ENCODE results near the gene ADAMTS7.
A peak's percentile ranks its signal among the peaks of the same experiment; 100 is the strongest.
"Not testable (repeated sequence)": the region's sequence is repeated elsewhere in the genome, so short reads cannot be mapped to it uniquely, and the experiment has no call there.

ADAMTS7 gene

DNA sequence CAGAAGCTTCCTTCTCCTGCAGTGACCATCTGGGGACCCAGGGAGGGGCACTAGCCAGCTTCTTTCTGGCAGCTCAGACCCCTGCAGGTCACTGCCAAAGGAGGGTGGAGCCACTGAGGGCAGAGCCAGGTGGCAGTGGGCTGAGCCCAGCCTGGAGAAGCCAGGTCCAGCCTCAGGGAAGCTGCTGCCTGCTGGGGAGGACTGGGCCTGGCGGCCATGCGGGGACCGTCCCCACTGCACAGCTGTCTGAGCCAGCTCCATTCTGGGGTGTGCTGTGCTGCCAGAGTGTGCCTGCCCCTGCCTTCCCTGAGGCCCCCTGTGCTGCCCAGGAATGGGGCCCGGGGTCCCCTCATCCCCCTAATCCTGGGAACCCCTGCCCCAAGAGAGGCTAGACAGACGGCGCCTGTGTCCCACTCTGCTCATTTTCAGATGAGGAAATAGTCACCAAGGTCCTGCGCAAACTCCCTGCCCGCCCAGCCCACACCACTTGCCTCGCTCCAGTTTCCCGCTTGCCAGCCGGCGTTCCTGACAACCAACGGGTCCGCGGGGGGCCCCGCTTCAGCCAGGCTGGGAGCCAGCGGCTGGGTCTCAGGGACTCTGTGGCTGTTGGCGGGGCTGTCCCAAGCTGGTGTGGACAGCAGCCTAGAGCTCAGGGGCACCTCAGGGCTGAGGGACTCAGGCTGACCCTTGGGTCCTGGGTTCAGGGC, 46.0 kb downstream of the ADAMTS7 start:
- peak in 1 of 2 experiments; percentile 76 for DNase-seq

DNA sequence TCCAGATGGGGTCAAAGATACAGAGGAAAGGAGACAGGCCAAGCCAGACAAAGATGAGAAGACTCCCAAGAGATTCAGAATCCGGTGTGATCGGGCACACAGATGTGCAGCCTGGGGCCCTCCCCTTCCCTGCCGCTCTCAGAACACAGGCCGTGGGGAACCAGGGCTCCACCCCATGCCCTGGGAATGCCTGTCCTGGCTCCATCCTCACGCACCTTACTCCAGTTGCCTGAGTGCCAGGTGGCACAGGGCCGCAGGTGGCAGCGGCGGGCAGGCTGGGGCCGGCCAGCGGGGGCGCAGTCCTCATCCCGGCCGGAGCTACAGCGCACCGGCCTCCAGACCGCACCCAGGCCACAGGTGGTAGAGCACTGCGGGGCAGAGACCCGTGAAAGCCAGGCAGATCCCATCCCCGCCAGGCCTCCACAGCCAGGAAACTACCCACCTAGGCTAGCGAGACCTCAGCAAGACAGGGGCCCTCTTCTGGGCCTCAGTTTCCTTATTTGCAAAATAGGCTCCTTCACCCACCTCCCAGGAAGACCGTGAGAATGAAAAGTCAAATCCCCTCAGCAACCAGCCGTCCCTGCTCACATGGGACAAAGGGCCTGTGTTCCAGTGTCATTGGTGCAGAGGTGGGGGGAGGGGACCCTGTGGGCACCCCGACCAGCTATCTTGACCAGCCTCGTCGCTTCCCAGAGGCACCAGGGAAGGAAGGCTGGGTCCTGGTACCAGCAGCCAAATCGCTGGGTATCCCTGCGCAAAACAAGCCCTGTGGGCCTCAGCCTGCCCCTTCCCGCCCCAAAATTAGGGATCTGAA, 46.7 kb downstream of the ADAMTS7 start:
- not testable (repeated sequence) for DNase-seq

DNA sequence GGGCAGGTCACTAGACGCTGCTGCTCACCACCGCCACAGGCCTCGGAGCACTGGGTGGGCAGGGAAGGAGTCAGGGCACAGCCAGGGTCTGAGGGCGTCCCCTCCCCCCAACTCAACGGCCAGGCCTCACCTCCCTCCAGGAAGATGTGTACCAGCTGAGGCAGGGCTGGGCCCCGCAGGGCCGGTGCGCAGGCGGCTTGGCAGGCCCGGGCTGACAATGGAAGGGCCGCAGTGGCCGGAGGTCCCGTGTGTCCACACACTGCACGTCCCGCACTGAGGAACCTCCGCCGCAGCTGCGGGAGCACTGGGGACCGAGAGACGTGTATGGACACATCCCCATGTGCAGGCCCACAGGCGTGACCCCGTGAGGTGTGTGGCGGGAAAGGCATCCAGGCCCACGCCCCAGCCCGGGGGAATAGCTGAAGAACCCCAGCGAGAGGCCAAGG, 47.4 kb downstream of the ADAMTS7 start:
- no peak for DNase-seq

DNA sequence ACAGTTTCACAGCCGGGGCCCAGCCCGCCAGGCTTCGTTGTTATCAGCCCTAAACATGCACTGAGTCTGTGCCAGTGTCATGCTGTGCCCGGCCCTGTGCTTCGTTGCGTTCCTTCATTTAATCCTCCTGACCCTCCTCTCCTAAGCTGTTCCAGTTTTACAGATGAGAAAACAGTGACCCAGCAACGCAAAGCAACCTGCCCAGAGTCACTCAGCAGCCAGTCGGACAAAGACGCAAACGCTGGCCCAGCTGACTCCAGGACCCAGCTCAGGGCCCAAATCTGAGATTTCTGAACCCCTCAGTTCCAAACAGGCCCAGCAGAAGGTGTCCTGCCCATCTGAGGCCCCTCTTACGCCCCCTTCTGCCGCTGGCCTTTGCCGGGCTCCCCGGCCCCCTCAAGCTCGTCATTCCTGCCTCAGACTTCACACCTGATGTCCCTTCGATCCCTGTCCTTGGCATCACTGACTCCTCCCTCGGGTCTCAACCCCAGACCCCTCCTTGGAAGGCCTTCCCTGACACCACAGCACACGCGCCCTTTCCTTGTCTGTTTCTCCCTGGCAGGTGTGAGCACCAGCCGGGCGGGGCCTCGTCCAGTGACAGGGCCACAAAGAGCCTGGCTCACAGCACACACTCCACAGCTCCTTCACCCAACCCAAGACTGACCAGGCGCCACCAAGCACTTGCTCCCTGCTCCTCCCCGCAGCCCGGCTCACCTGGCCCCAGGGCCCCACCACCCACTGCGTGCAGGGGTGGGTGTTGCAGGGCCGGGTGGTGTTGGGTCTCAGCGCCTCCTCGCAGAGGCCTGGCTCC, 48.1 kb downstream of the ADAMTS7 start:
- no peak for DNase-seq

DNA sequence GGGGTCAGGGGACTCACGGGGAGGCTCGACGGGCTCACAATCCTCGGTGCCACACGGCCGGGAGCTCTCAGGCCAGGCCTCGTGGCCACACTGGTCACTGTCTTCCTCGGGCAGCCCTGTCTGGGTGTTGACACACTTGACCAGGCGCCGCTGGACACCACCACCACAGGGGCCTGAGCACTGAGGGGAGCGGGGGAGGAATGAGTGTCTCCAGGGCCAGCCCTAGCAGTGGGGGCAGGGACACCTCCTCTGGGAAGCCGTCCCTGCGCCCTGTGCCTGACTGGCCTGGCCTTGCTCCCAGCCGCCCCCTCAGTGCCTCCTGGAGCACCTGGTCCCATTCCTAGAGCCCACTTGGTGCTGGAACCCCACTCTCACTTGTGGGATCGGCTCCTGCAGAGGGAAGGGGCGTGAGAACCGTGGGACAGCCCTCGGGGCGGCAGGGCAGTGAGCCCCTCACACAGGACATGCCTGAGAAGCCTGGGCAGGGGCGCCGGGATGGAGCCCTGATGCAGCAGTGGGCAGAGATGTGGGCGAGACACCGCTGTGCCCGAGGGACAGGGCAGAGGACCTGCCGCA, 48.8 kb downstream of the ADAMTS7 start:
- not testable (repeated sequence) for DNase-seq

DNA sequence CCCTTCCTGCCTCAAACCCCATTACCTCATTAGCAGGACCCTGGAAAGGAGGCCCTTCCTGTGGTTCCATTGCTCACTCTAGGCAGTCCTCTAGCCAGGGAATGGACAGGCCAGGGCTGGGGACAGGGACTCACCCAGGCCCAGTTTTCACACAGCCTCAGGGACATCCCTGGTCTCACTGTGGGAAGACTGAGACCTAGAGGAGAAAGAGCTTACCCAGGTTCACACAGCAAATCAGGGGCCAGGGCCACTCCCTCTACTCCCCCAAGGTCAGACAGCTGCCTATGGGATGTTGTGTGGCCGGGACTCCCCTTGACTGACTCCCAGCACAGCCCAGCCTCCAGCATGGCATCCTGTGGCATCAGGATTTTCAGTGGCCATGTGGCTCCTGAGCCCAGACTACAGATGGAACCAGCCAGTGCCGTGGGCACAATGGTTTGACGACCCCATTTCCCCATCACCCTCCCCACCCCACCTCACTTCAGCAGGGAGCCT, 49.3 kb downstream of the ADAMTS7 start:
- no peak for DNase-seq

DNA sequence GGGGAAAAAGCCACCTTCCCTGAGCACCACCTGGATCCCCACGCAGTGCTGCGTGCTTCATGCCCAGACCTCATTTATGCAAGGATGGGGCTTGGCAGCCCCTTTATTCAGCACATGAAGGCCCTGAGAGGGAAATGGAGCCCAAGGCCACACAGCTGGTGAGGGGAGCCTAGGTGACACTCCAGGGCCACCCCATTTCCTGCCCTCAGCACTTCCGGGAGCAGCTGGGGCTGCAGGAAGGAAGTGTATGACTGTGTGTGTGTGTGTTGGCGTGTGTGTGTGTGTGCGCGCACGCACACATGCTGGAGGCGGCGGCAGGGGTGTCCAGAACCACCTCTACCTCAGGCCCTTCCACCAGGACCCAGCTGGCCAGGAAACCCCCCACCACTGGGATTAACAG, 49.8 kb downstream of the ADAMTS7 start:
- DNase-seq = not testable (repeated sequence)

DNA sequence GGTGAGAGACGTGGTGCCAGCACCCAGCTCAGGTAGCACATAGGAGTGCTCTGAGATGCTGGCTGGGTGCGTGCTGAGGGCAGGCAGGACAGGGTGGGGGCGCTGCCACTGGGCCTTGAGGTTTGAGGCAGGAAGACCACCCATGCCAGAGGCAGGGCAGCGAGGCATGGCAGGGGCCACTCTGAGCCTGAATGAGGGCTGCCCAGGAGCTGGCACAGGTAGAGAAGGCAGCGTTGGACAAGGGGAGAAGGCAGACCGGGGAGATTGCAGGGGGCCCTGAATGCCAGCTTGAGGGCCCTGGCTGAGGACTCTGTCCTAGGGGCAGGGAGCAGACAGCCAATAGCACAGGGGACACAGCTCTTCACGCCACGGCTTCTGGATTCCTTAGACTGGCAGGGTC, 50.2 kb downstream of the ADAMTS7 start:
- no peak for DNase-seq

DNA sequence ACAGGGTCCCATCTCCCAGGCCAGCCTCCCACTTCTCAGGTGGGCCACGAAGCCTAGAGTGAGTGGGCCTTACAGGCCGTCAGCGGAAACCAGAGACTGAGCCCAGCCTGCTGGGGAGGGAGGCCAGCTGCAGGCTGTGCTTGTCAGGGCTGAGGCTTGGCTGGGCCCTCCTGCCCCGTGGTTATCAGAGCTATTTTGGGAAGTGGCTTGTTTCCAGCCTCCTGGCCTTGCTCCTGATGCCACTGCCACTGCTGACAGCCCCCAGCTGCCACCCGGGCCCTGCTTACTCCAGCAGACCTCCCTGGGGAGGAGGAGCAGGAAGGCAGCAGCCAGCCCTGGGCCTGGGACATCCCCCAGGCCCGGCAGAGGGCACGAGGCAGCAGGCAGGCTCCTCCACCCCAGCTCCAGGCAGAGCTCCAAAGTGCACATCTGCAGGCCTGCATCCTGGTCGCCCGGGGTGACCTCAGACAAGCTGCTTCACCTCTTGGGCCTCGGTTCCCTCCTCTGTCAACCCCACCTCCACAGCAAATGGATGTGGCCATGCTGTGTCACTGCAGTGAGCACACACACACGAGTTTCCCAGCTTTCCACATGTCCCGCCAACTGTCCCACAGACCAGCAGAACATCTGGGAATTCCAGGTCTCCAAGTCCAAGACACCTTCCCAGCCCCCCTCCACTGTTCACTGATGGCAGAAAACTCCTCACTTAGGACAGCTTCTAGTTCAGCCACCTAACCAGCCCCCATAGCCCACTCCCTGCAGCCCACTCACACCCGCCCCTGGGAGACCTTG, 51.0 kb downstream of the ADAMTS7 start:
- peak; percentile 18 to 73 for DNase-seq

DNA sequence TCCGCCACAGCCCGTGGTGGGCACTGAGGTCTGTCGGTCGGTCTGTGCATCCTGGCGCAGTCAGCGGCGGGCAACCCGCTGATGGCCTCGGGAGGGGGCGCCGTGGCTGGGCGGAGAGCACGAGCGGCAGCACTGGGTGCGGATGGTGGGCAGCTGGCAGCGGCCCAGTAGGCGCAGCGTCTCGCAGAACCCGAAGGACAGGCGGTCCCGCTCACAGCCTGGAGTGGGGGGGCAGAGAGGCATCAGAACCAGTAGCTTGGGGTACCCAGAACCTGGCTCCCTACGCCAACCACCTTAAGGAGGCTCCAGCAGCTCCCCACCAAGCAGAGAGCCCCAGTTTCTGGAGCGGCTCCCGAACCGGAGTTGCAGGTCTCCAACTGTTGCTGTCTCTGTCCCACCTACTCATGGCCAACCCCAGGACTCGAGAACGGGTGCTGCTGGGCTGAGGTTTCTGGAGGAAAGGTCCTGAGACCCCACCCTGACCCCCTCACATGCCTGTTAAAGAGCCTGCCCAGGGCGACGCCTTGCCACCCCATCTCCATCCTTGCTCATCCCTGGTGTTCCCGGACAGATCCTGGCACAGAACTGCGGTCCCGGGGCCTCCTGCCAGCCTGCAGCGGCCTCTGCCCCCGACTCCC, 51.8 kb downstream of the ADAMTS7 start:
- not testable (repeated sequence) for DNase-seq

DNA sequence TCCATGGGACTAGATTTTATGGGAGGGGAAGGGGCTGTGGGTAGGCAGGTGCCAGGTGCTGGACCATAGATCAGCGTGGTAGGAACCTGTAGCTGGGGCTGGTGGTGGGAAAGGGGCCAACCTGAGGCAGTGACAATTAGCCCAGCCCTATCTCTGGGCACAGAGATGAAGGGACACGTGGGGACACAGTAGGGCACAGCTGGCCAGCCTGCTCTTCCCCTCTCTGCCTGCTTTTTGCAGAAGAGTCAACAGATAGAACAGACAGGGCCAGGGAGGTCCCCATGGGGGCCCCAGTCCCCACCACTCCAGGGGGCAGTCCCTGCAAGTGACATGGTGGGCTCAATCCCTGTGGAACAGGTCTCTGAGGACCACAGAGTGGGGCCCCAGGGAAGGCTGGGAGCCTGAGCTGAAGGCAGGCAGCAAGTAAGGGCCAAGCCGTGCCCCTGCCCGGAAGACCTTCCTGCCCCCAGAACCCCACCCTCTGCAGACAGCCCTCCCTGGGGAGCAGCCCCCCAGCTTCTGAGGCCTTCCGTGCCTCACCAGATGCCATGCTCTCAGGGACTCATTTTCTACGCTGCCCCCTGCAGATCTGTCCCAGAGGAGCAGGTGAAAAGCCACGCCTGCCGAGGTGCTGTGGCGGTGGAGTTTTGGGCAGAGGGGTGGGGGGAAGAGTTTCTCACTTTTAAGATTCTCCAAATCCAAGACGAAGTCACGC, 52.6 kb downstream of the ADAMTS7 start:
- DNase-seq = not testable (repeated sequence)

DNA sequence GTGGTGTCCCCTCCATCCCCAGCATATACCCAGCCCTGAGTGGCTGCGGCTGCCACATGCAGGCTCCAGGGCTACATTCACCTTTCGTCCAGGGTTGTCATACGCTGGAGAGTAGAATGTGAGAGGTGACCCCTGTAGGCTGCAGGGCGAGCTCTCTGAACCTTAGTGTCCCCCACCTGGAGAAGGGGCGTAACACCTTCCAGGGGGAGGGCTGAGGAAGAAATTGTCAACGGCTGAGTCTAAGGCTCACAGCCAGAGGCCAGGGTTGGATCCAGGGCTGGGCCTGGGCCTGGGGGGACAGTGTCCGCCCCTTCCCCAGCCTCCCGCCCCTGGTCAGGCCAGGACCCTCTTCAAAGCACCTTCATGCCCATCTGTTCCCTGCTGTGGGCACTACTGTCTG, 53.2 kb downstream of the ADAMTS7 start:
- DNase-seq = not testable (repeated sequence)

DNA sequence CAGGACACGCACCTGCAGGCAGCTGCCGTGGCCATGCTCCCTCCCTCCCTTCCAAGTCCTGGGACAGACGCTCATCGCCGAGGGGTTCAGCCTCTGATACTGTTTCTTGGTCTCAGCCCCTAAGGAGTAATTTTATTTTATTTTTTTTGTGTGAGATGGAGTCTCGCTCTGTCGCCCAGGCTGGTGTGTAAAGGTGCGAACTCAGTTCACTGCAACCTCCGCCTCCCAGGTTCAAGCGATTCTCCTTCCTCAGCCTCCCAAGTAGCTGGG, 53.7 kb downstream of the ADAMTS7 start:
- DNase-seq = no peak

DNA sequence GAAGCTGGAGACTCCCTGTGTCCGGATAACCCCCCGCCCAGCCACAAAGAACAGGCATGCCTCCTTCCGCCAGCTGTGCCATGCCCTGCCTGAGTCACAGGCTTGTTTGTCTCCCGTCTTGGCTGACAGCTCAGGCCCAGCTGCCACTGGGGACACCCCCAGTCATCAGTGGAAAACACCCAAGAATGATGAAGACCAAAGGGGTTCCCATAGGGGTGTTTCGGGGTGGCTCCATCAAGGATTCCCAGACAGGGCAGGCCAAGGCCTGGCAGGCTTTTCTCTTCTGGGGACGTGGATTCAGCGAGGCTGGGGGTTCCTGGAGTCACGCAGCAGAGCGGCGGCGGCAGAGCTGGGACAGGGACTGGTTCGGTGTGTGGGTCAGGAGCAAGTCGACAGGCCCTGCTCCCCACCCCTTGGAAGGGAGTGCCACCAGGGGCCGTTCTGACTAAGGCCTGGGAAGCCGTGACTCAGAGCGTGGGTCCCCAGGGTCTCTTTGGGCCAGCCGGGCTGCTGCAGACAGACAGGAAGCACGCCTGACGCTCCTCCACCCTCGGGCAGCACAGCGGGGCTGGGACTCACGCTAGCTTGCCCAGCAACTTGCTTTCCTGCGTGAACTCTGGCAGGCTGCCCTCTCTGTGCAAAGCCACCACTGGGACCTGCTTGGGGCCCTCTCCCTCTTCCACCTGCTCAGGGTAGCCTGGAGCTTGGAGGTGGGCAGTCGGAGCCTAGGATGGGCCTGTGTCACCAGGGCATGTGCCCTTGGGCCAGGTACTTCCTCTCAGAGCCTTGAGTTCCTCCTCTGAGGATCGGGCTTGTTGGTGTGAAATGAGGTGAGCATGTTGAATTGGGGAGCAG, 54.3 kb downstream of the ADAMTS7 start:
- DNase-seq = peak in 1 of 2 experiments; percentile 16

DNA sequence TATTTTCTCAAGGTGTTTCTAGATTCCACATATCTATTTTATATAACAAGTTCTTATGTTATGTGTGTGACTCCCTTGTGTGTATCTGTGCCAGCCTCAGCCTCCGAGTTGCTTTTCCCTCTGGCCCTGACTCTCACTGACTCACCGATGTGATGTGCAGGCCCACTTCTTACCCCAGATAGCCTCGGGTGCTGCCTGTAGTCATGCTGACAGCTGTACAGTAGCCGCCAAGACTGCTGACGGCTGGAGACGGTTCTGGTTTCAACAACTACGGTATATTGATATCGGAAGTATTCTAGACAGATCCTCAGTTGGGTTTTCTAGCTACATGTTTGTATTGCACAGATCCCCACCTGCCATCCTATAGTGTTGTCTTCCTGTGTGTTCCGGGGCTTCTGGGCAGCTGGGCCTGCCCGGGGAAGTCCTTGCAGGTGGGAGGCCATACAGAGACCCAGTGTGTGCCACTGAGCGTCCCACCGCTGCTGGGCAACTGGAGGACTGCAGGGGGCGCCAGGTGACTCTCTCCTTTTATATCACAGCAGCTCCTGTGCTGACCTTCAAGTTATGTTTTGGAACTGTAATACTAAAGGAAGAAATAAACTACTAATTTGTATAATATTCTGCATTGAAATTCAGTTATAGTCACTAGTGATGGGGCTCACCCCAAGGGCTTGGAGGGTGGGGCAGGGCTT, 55.2 kb downstream of the ADAMTS7 start:
- peak in 1 of 2 experiments; percentile 34 for DNase-seq

DNA sequence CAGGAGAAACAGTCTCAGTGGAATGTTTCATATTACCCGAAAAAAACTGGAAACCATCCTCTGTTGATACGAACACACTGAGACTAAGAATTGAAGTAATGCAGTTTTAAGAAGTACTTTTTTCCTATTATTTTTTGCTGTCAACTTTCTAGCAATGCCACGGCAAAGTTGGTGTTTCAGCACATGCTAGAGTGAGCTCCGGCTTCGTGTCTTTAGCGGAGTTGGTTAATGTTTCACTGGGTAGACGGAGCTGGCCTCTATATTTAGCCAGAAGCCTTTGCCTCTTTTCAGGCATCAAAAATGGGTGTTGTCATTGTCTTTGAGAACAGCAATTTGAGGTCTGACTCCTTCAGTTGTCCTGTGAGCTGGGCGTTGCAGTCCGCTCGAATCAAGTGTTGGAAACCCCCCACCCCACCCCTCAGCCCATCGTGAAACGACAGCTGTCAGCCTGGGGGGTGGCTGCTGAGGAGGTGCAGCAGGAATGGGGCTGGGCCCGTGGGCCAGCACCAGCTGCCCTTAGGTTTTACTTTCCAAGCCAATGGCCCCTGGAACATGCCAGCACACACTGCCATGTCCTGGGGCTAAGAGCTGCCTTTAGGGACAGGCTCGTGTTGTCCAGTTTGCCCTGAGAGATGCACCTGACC, 56.5 kb downstream of the ADAMTS7 start:
- not testable (repeated sequence) for DNase-seq

DNA sequence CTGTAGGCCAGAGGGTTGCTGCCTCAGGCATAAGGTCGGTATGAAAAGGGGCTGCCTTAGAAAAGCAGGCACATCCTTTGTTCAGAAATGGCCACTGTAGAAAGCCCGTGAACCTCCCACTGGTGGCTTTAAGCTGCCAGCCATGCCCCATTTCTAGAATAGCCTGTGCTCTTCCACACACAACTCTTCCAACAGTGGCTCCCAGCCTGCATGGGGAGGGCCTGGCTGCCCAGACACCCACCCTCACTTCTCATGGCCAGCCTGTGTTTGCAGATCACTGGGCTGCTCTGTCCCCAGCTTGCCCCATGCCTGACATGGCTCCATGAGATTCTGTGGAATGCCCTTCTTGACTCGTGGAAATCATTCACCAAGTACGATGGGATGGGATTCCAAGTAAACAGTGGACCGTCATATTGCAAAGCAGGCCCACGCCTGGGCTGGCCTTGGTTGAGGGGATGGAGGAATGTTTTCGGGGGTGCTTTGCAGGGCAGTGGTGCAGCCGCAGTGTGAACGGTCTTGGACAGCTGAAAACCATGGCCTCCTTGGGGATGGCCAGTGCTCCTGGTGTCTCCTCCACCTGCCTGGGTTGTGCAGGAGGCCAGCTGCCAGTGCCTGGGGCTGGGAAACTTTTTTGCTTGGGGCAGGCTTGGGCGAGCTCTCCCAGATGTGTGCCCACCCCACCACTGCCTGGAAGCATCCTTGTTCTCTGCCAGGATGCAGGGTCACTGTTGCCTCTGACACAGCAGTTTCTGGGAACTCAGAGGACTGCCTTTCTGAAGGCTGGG, 57.3 kb downstream of the ADAMTS7 start:
- not testable (repeated sequence) for DNase-seq

DNA sequence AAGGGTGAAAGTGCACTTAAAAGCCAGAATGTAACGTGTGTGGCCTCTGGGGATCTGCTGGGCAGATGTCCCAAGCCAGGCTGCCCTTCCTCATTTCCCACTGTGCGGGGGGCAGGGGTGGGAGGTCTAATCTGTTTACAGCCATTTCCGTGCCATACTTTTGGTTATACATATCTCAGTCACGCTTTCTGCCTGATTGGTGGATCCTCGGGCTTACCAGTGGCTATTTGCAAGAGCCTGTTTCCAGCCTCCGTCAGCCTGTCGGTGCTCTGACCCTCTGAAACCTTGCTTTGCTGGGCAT, 58.0 kb downstream of the ADAMTS7 start:
- DNase-seq = not testable (repeated sequence)
